WTC11 (cell line): ENCODE data around the gene SLC22A7. TPM values are rescaled to one million over a fixed set of nuclear protein-coding genes. Genes with fewer than 3 reads are reported as not detected.

ENCODE experiments used
- ATAC-seq: fragments of 200-7000 bp; cut with Tn5 transposase; 2 replicates; pipeline ENCODE4 v1.10.0; 2021; ENCODE audit warnings: mild to moderate bottlenecking, moderate library complexity
- CTCF ChIA-PET: fragments of 300-600 bp; sonication (Branson Sonifier 250); formaldehyde crosslinking; loops from one replicate; lab custom pipeline; 2021; ENCODE audit warnings: antibody characterized with exemption; lab: Charles Lee
- POLR2A ChIA-PET: fragments of 350-600 bp; sonication (Branson Sonifier 250); formaldehyde crosslinking; loops from one replicate; lab custom pipeline; 2021; ENCODE audit warnings: antibody characterized with exemption; lab: Charles Lee
- DNase-seq: peaks from one replicate; pipeline ENCODE4 v3.0.0; 2021; ENCODE audit warnings: low spot score
- H3K27ac Mint-ChIP-seq: 2 replicates; pipeline ENCODE4 v1.8.0; 2021; ENCODE audit warnings: mixed read lengths
- H3K27me3 Mint-ChIP-seq: 2 replicates; pipeline ENCODE4 v1.8.0; 2021; ENCODE audit warnings: low read depth, mild to moderate bottlenecking, moderate library complexity, mixed read lengths
- H3K36me3 Mint-ChIP-seq: 2 replicates; pipeline ENCODE4 v1.8.0; 2021; ENCODE audit warnings: mixed read lengths
- H3K4me1 Mint-ChIP-seq: 2 replicates; pipeline ENCODE4 v1.8.0; 2022; ENCODE audit warnings: mixed read lengths
- H3K4me3 Mint-ChIP-seq: 2 replicates; pipeline ENCODE4 v1.8.0; 2021; ENCODE audit warnings: mild to moderate bottlenecking, moderate library complexity, mixed read lengths
- H3K9me3 Mint-ChIP-seq: 2 replicates; pipeline ENCODE4 v1.8.0; 2021; ENCODE audit warnings: mixed read lengths
- AR ChIP-seq: fragments of 250-450 bp; sonication (Bioruptor Pico); IDR thresholded peaks from 2 replicates; pipeline ENCODE4 v1.9.0; 2021; ENCODE audit warnings: mild to moderate bottlenecking
- ARID4B ChIP-seq: sonication (generic); formaldehyde crosslinking; IDR thresholded peaks from 2 replicates; pipeline ENCODE4 v1.8.0; 2023; ENCODE audit warnings: missing genetic modification reagents, mild to moderate bottlenecking, borderline replicate concordance
- CDX4 ChIP-seq: fragments of 250-450 bp; sonication (Bioruptor Pico); IDR thresholded peaks from 2 replicates; pipeline ENCODE4 v1.9.0; 2021; ENCODE audit warnings: moderate library complexity, mild to moderate bottlenecking, inconsistent platforms, borderline replicate concordance
- CTCF ChIP-seq: fragments of 200-600 bp; IDR thresholded peaks from 2 replicates; pipeline ENCODE4 v1.8.0; 2022; ENCODE audit warnings: antibody characterized with exemption
- ESRRA ChIP-seq: sonication (generic); formaldehyde crosslinking; IDR thresholded peaks from 2 replicates; pipeline ENCODE4 v1.8.1; 2022; ENCODE audit warnings: mild to moderate bottlenecking, missing genetic modification reagents, borderline replicate concordance
- FOXK1 ChIP-seq: sonication (generic); formaldehyde crosslinking; IDR thresholded peaks from 2 replicates; pipeline ENCODE4 v1.8.0; 2022; ENCODE audit warnings: mild to moderate bottlenecking, moderate library complexity, missing genetic modification reagents
- MLX ChIP-seq: sonication (generic); formaldehyde crosslinking; IDR thresholded peaks from 2 replicates; pipeline ENCODE4 v1.8.1; 2023; ENCODE audit warnings: mild to moderate bottlenecking, missing genetic modification reagents, moderate library complexity
- STAT6 ChIP-seq: sonication (generic); formaldehyde crosslinking; conservative IDR thresholded peaks from 2 replicates; pipeline ENCODE4 v1.8.1; 2023; ENCODE audit warnings: mild to moderate bottlenecking, low read depth, missing genetic modification reagents, moderate library complexity
- ZNF219 ChIP-seq: sonication (generic); formaldehyde crosslinking; IDR thresholded peaks from 2 replicates; pipeline ENCODE4 v1.8.0; 2023; ENCODE audit warnings: missing genetic modification reagents, mild to moderate bottlenecking, borderline replicate concordance
- ZNF232 ChIP-seq: sonication (generic); formaldehyde crosslinking; IDR thresholded peaks from 2 replicates; pipeline ENCODE4 v1.8.0; 2022; ENCODE audit warnings: mild to moderate bottlenecking, missing genetic modification reagents
- ZNF281 ChIP-seq: sonication (generic); formaldehyde crosslinking; IDR thresholded peaks from 2 replicates; pipeline ENCODE4 v1.8.0; 2023; ENCODE audit warnings: mild to moderate bottlenecking, missing genetic modification reagents
- ZNF317 ChIP-seq: sonication (generic); formaldehyde crosslinking; IDR thresholded peaks from 2 replicates; pipeline ENCODE4 v1.8.1; 2023; ENCODE audit warnings: low read depth, mild to moderate bottlenecking, moderate library complexity, missing genetic modification reagents, borderline replicate concordance
- ZNF532 ChIP-seq: fragments of 250-450 bp; sonication (Bioruptor Pico); IDR thresholded peaks from 2 replicates; pipeline ENCODE4 v1.9.0; 2021; ENCODE audit warnings: mild to moderate bottlenecking, borderline replicate concordance
- ZSCAN18 ChIP-seq: fragments of 250-450 bp; sonication (Bioruptor Pico); IDR thresholded peaks from 2 replicates; pipeline ENCODE4 v2.1.2; 2022; ENCODE audit warnings: mild to moderate bottlenecking, moderate library complexity
- total RNA-seq: library from RNA; stranded (reverse); gene quantifications from 3 replicates; pipeline ENCODE4 v1.2.3, GENCODE V29; 2021

The SLC22A7 gene
- total RNA-seq, 1 experiment from 2014 or later = not detected

- POLR2A ChIA-PET = no interaction called here
- Mint-ChIP-seq H3K36me3 (peaks cover 12% of the 10 kb centered on the region), H3K4me1 (no peaks in the 10 kb centered on the region), H3K9me3 (no peaks in the 10 kb centered on the region), H3K27me3 (no peaks in the 10 kb centered on the region), H3K4me3 (no peak overlapping the region), H3K27ac (no peak overlapping the region)
- CTCF ChIA-PET = no interaction called here
- DNase-seq = no peak
- no peak for ATAC-seq
- no peak for TF ChIP-seq ARID4B
- TF ChIP-seq ZNF232 (CRISPR knock-in tag) = no peak
- TF ChIP-seq MLX (CRISPR knock-in tag) = no peak
- TF ChIP-seq ZNF219 (CRISPR knock-in tag) = no peak
- TF ChIP-seq FOXK1 = no peak
- TF ChIP-seq ZNF532 = no peak
- TF ChIP-seq AR (CRISPR knock-in tag) = no peak
- TF ChIP-seq ZNF317 (CRISPR knock-in tag) = no peak
- TF ChIP-seq CTCF = no peak
- no peak for TF ChIP-seq ZSCAN18 (CRISPR knock-in tag)
- no peak for TF ChIP-seq STAT6 (CRISPR knock-in tag)
- TF ChIP-seq ESRRA (CRISPR knock-in tag) = no peak
- TF ChIP-seq ZNF281 (CRISPR knock-in tag) = no peak
- TF ChIP-seq CDX4 (CRISPR knock-in tag) = no peak
These were observed 49.4 kb downstream of the SLC22A7 start for GRCh38 chr6:43347444-43347843.
